ENCODE data around the gene NDUFS2.

Gene NDUFS2

DNA sequence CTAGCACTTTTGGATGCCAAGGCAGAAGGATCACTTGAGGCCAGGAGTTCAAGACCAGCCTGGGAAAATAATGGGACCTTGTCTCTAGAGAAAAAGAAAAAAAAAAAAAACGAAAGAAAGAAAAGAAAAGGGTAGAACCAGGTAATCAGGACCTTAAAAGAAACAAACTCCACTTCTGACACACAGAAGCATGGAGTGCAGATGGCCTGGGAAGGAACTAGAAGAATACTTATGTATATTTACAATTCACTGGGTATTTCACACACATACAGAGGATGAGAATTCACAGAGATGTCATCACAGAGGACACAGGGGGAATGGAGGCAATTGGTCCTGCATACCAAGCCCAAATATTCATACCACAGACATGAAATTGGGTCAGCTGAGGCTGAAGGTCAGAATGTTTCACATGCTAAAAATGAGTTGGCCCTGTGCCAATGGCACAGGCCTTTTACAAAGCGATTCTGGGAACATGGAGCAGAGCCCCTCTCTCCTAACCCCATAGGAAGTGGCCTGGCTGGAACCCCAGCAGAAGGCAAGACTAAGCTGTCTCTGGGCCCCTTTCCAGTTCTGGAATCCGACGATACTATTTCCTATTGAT lies 29.3 kb upstream of the NDUFS2 start:
- DNase-seq = no peak

DNA sequence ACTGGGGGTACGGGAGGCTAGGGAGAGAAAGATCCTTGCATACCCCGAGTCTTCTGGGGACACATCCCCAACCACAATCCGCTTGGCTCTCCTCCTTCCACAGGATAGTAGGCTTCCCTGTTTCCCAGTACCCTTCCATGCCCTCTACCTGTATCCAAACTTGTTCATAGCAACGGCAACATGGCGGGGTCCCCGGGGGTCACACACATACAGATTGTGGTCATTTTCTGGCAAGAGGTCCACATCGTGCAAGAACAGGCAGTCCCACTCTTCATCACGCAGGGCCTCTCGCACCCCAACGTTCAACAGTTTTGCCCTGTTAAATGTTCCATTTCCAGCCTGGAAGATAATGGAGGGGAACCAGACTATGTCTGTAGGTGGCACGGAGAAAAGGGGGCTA lies 28.5 kb upstream of the NDUFS2 start:
- no peak for DNase-seq

DNA sequence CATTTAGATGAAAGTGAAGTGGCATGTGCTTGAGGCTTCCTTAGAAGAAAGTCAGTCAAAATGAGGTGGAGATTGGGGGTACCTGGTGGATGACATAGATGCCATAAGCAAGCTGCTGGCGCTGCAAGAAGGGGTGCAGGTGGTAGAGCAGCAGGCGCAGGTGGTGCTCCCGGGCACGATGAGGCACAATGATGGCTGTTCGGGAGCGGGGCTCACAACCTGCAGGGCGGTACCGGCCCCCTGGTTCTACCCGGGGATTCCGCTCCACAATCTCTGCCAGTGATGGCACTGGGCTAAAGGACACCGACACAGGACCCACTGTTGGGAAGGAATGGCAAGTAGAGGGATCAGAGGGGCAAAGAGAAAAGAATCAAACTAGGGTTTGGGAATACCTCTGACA lies 27.3 kb upstream of the NDUFS2 start:
- DNase-seq = no peak

DNA sequence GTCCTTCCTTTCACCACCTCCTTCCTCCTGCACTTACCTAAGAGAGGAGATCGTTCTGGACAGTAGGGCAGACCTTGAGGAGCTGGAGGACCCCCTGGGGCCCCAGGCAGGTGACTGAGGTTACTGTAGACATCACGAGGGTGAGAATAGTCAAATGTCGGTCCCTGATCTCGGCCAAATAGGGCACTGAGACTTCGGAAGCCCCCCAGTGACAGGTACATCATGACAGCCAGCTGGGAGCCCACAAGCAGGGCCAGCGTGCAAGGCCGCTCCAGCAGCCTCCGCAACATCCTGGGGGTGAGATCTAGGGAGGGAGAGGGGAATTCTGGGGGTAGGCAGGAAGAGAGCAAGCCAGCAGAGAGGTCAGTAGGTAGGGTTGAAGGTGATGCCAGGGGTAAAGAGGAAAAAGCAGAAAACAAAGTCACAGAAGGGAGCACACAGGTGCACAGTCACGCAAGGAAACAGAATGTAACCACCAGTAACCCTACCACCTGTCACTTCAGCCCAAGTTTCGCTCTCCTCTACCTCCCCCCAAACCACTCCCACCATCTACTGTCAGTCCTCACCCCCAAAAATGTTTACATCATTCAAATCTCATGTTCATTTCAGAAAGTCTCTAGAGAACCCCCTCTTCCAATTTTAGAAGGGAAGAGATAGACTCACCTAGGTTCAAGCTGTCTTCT lies 26.3 kb upstream of the NDUFS2 start:
- no peak for DNase-seq

DNA sequence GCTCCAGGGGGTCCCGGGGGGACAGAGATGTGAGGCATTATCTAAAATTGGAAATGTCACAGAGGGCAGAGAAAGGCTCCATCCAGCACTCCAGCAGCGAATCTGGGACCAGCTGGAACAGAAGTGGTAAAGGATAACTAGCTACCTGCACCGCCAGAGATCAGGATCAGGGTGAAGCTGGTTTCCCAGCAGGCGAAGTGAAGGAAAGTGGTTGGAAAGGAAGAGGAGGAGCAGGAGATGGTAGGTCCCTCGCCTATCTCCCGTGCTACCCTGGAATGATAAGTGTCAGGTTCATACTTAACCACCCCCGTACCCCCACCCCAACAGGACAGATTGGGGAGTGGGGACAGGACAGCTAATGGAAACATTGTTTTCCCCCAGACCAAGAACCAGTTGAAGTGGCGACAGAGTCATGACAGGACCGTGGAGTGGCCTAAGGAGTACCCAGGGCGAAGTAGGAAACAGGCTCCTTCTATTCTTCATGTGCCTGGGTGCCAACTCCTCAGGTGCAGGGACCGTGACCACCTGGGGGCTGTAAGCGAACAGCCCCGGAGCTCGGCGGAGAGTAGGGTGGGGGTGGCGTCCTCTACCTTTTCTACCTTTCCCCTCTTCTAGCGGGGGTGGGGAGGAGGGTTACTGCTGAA lies 25.6 kb upstream of the NDUFS2 start:
- no peak for DNase-seq

DNA sequence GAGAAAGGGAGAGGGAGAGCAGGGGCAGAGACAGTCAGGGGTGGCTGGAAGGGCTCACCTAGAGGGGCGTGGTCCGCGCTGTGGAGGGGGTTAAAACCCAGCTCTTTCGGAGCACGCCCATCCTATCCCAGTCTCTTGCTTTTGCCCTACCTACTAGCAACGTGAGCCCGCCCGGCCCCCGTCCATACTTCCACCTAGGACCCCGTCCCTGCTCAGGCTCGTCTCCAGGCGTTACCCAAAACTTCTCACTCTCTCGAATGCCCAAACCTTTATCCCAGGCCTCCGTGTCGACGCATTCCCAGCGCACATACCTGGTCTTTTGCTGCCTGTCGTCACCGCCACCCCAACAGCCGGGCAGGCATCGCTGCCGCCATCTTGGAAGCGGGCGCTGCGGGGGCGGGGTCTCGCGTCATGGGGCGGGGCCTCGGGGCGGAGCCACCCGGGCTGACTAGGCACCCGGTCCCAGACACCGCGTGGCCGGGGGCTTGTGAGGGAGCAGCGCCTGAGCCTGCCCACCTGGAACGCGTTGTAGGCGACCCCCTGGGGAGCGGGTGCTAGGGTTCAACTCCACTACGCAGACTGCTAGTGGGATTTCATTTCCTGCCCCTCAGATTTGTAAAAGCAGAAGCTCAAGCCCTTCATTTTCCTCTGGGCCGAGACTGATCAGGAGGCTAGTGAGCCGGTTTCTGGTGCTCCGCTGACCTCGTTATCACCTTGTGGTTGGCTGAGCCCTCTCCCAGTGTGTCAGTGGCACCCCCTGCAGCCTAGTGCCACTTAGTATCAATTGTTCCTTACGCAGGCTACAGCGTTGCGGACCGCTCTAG lies 24.8 kb upstream of the NDUFS2 start, which contains the start of gene B4GALT3:
Gene B4GALT3, minus strand, starts transcription at position 396 of the 824 bp plus-strand sequence. CDS start 1,447 bp downstream, outside the sequence.
- peak; percentile 94 for DNase-seq

DNA sequence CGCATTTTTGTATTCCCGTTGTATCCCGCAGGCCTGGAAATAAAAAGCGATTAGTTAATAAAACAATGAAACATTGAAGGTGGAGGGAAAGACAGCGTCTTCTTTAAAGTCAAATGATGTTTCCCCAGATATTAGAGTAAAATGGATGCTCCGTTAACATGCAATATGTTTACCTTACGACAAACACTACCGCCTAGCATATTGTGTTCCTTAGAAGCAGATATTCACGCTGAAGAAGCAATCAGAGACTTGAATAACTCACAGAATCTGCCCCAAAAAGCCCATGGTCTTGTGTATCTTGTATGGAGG lies 24.3 kb upstream of the NDUFS2 start:
- no peak for DNase-seq

DNA sequence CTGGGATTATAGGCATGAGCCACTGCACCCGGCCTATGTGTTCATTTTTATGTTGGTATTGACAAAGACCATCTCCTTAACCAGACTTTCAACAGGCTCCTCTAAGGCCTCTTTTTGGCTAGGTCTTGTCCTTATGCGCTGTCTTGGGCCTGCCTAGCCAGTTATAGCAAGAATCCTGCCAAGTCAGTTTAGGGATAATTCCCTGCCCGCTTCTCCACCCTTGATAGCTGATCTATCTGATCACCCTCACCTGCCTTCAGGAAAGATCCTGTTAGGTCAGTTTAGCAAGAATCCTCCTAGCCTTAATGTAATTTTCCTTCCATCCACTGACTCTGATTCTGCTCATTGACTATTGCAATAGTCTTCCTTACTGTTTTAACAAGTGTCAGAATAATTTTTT lies 22.5 kb upstream of the NDUFS2 start:
- no peak for DNase-seq

DNA sequence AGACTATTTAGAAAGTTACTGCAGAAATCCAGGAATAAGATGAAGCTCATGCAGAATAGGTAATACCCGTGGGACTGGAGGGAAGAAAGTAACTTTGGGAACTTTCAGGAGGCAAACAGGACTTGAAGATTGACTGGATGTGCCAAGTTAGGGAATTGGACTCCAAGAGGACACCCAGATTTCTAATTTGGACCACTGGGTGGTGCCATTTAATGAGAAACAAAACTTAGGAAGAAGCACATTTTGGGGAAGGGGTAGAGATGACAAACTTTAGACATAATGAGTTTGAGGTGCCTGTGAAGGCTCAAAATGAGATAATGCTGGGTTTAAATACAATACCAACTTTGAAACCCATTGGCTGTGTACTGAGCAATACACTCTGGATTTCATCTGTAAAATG lies 21.5 kb upstream of the NDUFS2 start:
- DNase-seq = peak; percentile 41

DNA sequence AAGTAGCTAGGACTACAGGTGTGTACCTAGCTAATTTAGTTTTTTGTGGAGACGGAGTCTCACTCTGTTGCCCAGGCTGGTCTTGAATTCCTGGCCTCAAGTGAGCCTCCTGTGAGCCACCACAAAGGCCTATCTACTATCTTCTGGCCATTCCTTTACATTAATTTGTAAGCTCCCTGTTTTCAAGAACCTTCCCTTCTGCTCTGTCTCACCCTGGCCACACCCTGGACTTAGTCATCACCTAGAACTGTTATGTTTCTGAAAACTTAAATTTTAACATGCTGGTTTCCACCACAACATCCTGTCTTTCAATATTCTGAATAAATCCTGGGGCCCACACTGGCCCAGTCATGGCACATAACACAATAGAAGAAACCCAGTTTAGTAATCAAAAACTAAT lies 20.0 kb upstream of the NDUFS2 start:
- DNase-seq = peak; percentile 78

DNA sequence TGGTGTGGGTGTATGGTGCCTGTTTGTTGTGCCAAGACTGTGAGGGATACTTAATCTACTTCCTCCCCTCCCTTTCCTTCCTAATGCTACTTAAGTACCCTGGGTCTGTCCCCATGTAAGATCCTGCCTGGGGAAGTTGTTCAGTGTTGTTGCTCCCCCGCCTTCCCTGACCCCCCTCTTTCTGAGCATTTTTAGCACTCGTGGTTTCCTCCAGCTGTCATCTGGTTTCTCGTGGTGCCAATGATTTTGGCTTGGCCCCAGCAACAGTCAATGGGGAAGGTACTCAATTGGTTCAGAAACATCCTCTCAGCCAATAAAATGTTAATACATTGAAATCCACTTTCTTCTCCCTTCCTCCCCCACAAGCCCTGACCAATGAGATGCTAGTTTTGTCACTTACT lies 16.9 kb upstream of the NDUFS2 start:
- DNase-seq = peak; percentile 86

DNA sequence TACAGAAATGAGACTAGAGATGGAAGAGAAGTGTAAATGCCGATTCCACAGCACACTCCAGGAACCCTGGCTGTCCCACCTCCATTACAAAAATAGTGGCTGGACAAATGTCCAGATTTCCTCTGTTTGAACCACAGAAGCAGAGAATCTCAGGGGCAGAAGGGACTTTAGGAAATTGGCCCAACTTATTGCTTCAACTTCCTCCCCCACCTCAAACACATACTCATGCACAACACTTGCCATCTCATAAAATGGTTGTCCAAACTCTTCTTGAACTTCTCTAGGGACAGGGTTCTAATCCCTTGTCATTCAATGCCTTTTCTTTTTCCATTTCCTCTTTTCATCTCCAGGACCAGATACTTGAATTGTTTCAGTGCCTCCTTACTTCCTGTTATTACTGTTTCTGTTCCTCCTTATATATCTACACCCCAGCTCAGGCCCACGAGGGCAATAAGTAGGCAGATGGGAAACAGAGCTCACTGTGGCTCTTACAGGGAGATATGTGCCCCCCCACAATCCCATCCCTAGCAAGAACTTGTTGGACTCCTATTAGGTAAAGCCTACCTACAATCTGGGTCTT lies 16.3 kb upstream of the NDUFS2 start:
- peak; percentile 29 for DNase-seq

DNA sequence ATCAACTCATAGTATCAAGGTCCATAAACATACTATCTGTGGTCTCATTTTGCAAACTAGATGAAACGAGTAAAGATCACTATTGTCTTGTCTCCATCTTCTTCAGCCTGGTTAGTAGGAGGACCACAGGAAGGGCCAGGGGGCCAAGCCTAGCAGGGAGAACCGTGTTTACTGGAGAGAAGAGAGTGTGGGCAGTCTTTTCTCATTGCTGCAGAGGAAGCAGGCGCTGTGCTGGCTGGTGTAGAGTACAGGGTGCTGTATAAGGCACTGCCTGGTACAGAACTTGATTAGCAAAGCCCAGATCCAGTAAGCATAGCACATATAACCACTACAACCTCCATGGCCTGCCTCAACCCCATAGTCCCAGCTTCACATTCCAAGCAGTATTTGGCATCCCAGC lies 14.9 kb upstream of the NDUFS2 start:
- peak; percentile 31 for DNase-seq

DNA sequence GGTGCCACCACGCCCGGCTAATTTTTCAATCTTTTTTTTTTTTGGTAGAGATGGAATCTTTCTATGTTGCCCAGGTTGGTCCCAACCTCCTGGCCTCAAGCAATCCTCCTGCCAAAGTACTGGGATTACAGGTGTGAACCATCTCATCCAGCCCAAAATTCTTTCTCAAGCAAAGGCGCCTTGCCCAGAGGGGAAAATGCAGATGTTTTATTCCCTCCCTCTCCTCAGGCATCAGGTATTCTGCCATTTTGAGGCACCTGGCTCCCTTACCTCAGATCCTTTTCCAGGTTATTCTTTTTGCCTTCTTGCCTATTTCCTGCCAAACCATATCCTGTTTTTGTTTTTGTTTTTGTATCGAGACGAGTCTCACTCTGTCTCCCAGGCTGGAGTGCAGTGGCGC lies 13.8 kb upstream of the NDUFS2 start:
- no peak for DNase-seq

DNA sequence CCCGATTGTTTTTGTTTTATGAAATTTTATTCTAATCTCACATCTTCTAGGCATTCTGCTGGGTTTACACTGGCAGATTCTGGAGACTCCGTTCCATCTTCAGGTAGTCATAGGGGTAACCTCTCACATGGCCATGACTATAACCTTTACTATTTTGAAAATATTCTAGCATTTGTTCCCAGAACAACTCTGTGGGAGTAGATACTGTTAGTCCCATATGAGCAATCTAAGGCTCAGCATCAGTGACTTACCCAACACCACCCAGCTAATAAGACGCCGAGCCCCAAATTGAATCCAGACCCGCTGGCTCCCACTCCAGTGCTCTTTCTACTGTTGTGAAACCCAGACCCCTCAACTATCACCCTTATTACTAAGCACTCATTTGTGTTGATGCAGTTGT lies 13.1 kb upstream of the NDUFS2 start:
- DNase-seq = no peak

DNA sequence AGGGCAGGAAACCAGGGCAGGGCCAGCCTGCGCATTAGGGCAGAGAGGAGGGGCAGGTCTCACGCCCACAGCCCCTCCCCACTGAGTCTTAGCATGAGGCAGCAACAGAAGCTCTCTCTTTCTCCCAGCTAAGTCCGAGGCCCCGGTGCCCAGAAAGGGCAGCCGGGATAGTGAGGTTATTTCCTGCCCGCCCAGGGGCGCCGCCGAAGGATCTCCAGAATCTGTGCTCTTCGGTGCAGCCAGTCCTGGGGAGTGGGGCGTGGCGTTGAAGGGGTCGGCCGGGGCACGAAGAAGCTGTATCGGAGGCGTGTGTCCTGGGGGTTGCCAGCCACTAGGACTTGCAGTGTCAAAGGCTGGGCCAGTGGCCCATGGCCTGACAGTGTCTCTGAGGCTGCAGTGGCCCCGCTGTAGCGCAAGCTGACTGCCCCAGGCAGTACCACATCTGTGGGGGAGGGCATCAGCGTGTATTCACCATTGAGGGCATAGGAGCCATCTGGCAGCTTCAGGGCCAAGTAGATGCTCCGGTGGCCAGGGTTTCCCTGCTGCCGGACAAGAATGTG lies 11.1 kb upstream of the NDUFS2 start:
- no peak for DNase-seq

DNA sequence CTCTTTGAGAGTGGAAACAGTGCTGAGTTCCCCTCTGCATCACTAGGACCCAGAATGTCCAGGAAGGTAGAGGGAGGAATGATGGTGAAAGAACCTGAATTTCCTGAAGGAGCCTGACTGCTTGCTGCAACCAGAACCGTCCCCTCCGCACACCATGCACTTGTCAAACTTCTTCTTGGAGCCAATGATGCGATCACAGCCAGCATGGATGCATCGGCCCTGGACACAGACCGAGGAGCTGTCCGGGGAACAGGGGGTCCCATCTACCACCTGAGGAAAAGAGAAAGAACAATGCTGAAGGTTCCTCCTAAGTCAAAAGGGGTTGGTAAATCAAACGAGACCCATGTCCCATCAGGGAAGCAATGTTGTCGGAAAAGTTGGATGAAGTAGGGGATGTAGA lies 10.2 kb upstream of the NDUFS2 start:
- DNase-seq = no peak

DNA sequence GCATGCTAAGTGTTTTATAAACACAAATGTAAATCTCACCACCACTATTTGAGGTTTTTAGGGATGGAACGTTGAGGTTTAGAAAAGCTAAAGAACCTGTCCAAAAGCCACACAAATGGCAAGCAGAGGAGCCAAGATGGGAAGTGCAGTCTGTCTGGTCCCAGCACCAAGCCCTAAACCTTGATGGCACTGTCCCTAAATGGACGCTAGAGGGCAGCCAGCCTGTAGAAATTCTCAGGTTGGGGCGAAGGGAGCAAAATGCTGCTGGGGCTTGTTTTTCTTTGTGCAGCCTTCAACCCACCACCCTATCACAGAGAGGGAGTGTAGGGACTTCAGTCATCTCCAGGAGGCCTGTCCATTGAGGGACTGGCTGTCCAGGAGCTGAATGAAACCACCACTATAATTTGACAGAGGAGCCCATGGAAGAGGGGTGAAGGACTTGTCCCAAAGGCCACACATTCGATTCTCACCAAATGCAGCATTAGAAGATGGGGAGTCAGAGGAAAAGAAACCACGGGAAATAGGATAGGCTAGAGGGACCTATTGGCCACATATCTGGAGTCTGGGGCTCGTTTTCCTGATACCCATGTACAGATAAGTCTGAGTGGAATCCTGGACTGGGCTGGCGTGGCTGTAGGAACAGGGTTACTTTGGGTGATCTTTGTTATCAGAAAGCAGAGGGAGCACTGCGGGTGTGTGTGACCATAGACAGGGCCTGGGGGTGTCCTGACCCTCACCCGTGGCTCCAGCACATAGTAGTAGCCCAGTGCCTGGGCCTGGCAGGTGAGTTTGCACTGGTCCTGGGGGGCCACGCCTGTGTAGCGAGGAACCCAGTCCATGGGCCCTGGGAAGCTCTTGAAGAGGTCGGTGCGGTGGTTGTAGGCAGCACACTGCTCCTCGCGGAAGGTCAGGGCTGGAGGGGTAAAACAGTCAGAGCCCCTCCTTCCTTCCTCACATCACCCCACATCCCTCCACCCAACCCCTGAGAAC lies 9.4 kb upstream of the NDUFS2 start:
- peak; percentile 78 for DNase-seq

DNA sequence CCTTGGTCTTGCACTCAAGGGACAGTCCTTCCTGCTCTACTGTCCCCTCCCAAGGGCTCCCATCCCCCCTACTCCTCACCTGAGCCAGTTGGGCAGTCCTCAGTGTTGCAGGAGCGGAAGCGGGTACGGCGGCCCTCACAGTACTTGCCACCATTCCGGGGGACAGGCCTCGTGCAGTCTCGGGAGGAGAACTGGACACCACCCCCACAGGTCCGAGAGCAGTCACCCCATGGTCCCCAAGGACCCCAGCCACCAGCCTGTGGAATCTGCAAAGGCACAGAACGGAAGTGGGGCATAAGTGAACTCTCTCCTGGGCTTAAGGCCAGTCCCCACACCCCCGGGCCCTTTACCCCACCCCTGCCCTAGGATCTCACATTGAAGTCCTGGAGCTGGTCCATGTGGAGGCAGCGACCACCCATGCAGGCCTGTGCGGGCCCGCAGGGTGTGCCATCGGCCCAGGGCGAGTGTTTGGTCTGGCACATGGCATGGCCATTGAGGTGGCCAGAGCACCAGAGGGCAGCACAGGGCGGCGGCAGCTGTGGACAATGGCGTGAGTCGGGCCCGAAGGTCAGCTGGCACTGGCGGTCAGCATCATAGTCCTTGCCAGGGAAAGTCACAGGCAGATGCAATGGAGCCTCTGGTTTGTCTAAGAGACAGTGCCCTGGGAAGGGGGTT lies 8.5 kb upstream of the NDUFS2 start:
- no peak for DNase-seq

DNA sequence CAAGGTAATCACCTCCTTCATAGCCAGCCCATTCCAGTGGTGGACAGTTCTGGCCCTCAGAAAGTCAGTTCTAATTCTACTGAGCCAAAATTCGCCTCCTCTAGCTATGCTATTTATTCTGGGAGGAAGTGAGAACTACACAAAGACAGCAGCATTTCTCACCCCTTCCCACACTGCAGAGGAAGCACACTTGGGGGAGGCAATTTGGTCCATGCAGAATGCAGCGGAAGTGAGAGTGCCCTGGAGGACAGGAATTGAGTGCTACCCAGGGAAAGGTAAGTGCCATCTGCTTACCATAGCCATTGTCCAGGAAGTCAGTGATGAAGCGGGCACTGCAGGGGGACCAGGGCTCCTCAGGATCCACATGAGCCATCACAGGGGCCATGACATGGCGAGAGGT lies 7.0 kb upstream of the NDUFS2 start:
- no peak for DNase-seq

DNA sequence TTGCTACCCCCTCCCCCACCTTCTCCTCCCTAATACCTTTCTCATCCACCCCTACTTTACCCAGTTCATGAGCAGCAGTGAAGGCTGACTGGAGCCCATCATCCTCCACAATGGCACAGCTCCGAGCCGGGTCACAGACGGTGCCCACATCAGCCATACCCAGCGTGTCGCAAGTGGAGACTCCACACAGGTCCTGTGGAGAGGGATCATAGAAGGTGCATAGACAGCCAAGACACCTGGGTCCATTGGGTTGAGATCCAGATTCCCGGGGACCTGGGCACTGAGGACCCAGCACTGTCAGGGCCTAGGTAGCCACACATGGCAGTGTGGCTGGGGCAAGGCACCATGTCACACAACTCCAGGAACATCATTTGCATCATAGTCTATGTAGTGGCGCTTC lies 6.1 kb upstream of the NDUFS2 start:
- DNase-seq = no peak

Data from CD4-positive, alpha-beta T cell treated with Interleukin-6 for 4 hours (primary cell).